HG02763 (cell line): ENCODE measurements around the gene ARL14.
A peak's percentile ranks its signal among the peaks of the same experiment; 100 is the strongest.
"Not testable (repeated sequence)": the region's sequence is repeated elsewhere in the genome, so short reads cannot be mapped to it uniquely, and the experiment has no call there.

ENCODE experiments used
- ATAC-seq: cut with Tn5 transposase; IDR thresholded peaks from one replicate; pipeline ENCODE4 v1.9.1; 2021; ENCODE audit warnings: mild to moderate bottlenecking, moderate library complexity; ENCODE audit not compliant: unreplicated experiment

The ARL14 gene

DNA sequence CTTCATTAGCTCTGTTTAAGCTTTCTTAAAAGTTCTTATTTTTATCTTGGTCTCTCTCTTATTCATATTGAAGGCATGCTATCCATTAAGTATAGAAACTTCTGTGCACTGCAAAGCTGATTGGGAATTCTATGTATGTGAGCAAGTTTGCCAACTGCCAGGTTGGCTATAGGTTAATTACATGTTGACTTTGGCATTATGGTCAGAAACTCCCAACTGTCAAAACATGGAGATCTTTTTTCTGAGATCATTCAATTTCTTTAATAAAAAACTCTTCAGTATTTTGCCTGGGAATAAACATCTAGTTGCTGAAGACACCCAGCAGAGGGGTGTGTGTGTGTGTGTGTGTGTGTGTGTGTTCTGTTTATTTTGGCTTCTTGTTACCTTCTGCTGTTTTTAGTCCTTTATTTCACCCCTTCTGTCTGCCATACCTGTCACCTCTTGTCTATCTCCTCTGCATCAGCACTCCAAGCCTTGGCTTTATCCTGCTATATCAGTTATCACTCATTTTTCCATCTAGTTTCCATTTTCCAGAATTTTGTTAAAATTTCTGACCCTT lies 1.3 kb upstream of the ARL14 start:
- no peak for ATAC-seq

- ATAC-seq: no peak
These were observed 510 bp downstream of the ARL14 start for GRCh38 chr3:160677459-160677881.

GRCh38 chr3:160678292-160678842 lies 1.4 kb downstream of the ARL14 start:
- ATAC-seq: no peak

- no peak for ATAC-seq
These were observed 7.4 kb downstream of the ARL14 start for GRCh38 chr3:160684368-160684740.

DNA sequence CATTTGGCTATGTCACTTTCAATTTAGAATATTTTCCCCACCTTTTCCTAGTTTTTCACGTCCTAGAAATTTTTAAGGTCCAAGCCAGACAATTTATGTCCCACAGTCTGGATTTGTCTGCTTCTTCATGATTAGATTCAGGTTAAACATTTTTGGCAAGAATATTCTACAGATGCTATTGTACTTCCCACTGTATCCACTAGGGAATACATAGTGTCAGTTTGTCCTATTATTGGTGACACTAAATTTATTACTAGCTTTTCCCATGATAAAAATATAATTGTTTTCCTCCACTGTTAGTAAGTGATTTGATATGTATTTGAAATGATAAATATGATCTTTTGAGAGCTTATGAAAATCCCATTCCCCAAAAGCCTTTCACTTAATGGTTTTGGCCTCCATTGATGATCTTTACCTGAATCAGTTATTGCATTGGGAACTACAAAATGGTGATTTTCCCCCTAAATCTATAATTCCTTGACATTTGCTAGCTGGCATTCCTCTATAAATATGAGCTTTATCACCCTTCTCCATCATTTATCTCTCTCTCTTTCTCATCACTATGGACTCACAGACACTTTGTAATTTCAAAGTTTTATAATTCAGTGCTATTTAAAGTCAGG lies 8.3 kb downstream of the ARL14 start:
- ATAC-seq: no peak

DNA sequence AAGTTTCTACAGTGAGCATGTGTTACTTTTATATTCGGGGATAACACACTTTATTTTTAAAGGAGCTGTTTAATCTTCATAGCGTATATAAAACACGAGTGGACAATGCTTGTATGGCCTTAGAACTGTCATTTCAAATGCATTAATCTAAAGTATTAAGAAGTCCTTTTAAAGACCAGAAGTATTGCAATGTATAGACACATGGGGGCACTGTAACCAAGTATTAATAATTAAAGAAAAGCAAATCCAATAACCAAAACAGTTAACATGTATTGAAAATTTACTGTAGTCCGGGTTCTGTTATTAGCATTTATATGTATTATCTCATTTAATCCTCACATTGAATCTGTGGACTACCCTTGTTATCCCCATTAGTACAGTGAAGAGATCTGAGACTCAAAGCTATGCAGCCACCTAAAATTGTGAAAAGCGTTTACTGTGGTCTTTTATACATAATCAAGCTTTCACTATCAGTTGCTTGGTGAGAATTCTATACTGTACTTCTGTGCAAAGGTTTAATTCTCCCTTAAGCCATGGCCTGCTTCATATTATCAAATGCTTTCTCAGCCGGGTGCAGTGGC lies 10.1 kb downstream of the ARL14 start:
- no peak for ATAC-seq

DNA sequence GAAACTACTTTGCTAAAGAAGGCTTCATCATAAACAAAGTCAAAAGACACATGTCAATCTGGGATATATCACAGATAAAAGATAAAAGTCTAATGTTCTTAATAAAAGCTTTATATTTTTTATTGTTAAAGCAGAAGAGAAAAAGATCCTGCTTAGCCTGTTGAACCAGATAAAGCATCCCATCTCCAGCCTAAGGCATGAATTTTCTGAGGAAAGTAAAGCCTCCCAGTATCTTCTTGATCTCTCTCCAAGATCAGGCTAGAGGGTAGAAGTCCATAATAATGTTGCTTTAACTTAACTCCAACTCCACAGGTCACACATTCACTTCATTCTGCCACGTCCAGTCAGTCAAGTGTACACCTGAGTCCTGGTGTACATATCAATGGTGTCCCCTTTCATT lies 14.2 kb downstream of the ARL14 start:
- ATAC-seq: no peak

DNA sequence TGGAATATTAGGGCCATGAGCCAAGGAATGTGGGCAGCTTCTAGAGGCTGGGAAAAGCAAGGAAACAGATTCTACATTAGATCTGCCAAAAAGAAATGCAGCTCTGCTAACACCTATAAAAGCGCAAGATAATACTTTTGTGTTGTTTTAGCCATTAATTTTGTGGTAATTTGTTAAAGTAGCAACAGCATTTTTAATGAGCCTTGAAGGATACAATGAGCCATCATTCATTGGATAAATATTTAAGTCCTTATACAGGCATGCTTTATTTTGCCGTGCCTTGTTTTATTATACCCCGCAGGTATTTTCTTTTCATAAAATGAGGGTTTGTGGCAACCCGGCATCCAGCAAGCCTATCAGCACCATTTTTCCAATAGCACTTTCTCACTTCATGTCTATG lies 15.0 kb downstream of the ARL14 start:
- no peak for ATAC-seq

GRCh38 chr3:160693191-160693590 lies 16.2 kb downstream of the ARL14 start:
- no peak for ATAC-seq

DNA sequence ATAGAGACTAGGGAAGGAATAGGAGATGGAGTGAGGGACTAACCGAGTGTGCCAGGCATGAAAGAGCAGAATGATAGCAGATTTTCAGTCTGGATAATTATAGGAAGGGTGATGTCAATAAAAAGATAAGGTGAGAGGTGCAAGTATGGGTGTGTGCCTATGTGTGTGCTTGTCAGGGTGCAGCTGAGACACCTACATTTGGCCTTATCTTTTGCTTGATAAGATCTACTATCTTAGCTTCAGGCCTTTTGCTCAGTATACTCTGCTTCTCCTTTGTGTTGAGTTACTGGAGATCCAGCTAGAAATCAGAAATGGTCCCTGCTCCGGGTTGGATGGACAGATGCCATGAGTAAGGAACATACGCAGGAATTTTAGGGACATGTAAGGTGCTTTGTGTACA lies 17.4 kb downstream of the ARL14 start:
- ATAC-seq: no peak

DNA sequence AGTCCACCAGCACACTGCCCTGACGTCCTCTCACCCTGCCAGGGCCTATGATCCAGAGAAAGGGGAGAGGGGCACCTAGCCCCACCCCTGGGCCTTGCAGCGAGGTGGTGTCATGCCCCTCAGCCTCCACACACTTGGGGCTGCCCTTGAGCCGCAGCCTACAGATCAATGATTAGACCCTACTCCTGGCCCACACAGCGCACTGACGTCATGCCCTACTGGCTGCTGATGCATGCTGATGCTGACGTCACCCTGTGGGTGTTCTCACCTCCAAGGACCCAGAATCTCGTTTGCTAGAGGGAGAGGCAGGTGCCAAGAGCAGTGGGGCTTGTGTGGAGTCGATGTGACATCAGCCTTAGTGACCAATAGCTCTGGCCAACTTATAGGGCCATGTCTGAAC lies 18.0 kb downstream of the ARL14 start:
- no peak for ATAC-seq

GRCh38 chr3:160695915-160696327 lies 19.0 kb downstream of the ARL14 start:
- no peak for ATAC-seq

GRCh38 chr3:160697637-160698380 lies 20.8 kb downstream of the ARL14 start:
- ATAC-seq: no peak

- no peak for ATAC-seq
These were observed 21.7 kb downstream of the ARL14 start for GRCh38 chr3:160698599-160699195.

DNA sequence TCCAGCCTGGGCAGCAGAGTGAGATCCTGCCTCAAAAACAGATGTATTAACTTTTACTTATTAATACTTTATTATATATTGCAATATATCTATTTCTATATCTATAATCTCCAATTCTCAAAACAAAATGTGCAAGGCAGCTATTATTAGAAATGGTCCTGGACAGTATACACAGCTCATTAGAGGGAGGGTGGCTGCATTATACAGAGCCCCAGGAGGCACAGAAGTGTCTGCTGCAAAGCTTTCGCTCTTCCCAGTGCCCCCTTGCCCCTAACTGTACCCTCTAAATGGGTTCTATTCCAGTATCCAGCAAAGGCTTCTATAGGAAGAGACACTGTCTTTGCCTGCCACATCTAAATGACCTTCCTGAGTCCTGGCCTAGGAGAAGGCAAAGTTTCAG lies 24.5 kb downstream of the ARL14 start:
- no peak for ATAC-seq

DNA sequence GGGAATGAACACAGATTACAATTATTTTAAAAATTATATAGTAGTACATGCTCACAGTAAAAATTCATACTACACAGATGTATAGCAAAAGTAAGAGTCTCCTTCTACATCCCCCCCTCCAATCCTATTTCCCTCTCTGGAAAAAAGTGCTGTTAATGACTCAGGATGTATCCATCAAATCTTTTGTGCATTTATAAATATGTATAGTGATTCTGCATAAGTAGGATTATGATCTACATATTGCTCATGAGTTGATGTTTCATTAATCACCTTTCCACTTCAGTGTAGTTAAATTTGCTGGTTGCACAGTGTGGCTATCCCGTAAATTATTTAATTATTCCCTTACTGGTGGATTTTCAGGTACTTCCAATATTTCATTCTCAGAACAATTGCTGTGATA lies 25.3 kb downstream of the ARL14 start:
- no peak for ATAC-seq

DNA sequence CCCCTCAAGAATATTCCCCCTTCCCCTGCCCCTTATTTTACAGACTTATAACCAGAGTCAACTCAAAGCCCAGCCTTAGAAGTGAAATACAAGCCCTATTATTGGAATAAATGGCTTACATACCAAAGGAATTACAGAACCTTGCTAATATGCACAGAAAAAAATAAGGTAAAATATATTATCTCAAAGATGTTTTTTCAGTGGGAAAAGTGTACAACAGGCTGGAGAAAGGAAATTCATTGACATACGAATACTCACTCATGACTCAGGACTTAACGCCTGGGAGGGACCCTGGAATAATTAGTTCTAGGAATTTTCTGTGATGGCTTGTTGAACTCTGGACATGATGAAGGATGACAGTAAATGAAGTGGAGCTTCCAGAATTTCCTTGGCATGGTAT lies 27.0 kb downstream of the ARL14 start:
- no peak for ATAC-seq

DNA sequence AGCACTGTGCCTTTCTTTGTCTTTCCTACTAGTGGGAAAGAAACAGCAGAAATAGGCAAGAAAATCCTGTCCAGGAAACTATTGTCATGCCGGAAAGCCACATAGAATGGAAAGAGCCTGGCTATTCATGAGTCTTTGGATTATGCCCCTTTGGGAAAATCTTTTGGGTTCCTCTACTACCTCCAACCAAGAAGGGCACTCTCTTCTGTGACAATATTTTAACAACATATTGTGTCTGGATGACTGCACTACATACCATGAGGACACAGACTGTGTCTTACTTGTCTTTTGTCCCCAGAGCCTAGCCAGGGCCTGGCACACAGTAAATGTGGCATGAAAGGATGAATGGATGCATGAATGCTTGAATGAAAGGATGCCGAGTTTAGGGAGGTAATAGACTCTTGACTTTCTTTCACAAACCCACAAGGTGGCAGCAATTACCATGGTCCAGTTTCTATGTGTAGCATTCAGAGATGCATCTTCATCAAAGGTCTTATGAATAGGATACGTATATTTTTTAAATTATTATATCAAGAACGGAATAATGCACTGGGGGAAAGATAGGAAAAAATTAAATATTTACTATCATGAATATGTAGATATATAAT lies 30.3 kb downstream of the ARL14 start:
- ATAC-seq: peak; percentile 73

GRCh38 chr3:160709477-160710182 lies 32.7 kb downstream of the ARL14 start:
- no peak for ATAC-seq

DNA sequence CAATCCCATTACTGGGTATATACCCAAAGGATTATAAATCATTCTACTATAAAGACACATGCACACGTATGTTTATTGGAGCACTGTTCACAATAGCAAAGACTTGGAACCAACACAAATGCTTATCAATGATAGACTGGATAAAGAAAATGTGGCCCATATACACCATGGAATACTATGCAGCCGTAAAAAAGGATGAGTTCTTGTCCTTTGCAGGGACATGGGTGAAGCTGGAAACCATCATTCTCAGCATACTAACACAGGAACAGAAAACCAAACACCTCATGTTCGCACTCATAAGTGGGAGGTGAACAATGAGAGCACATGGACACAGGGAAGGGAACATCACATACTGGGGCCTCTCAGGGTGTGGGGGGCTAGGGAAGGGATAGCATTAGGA lies 36.2 kb downstream of the ARL14 start:
- ATAC-seq: not testable (repeated sequence)
